NT2/D1 (cell line): ENCODE results near the gene FOXP1.

Experiments used
- SUZ12 ChIP-seq: IDR thresholded peaks from 2 replicates; pipeline ENCODE4 v1.6.1; 2011; ENCODE audit not compliant: insufficient read length, insufficient read depth; ENCODE audit errors: extremely low read depth
- YY1 ChIP-seq: IDR thresholded peaks from 2 replicates; pipeline ENCODE4 v1.6.1; 2011; ENCODE audit not compliant: insufficient read length, insufficient read depth
- ZNF274 ChIP-seq: IDR thresholded peaks from 2 replicates; pipeline ENCODE4 v1.6.1; 2011; ENCODE audit warnings: mild to moderate bottlenecking, low read depth, low read length

- no peak for TF ChIP-seq ZNF274
- no peak for TF ChIP-seq SUZ12
- TF ChIP-seq YY1 = no peak
Measured at GRCh38 chr3:71498543-71498942, 85.0 kb downstream of the FOXP1 start.
